H9 (cell line): ENCODE measurements around the gene TM9SF2. TPM values are rescaled to one million over a fixed set of nuclear protein-coding genes. Genes with fewer than 3 reads are reported as not detected.
A peak's percentile ranks its signal among the peaks of the same experiment; 100 is the strongest.

Experiments used
- DNase-seq: peaks from one replicate; pipeline ENCODE4 v3.0.0-alpha.2; 2017
- H2AFZ ChIP-seq: one replicate; pipeline ENCODE4 v1.6.1; 2013; ENCODE audit warnings: mild to moderate bottlenecking, low read length, control low read depth, moderate library complexity
- H2AK5ac ChIP-seq: 2 replicates; pipeline ENCODE4 v1.6.1; 2013; ENCODE audit warnings: low read length, control low read depth, mixed read lengths; ENCODE audit not compliant: insufficient read length
- H2BK120ac ChIP-seq: one replicate; pipeline ENCODE4 v1.6.1; 2013; ENCODE audit warnings: low read depth, mild to moderate bottlenecking, low read length, control low read depth, inconsistent platforms; ENCODE audit not compliant: poor library complexity, severe bottlenecking
- H2BK12ac ChIP-seq: 2 replicates; pipeline ENCODE4 v1.6.1; 2013; ENCODE audit warnings: low read length, control low read depth, mixed read lengths, low read depth; ENCODE audit not compliant: insufficient read length
- H2BK15ac ChIP-seq: 2 replicates; pipeline ENCODE4 v1.6.1; 2013; ENCODE audit warnings: low read depth, low read length, control low read depth
- H2BK20ac ChIP-seq: one replicate; pipeline ENCODE4 v1.6.1; 2013; ENCODE audit warnings: low read depth, mild to moderate bottlenecking, low read length, control low read depth, inconsistent platforms; ENCODE audit not compliant: poor library complexity, severe bottlenecking
- H2BK5ac ChIP-seq: 2 replicates; pipeline ENCODE4 v1.6.1; 2013; ENCODE audit warnings: low read length, control low read depth, mixed read lengths; ENCODE audit not compliant: insufficient read length
- H3K14ac ChIP-seq: 2 replicates; pipeline ENCODE4 v1.6.1; 2013; ENCODE audit warnings: low read length, control low read depth; ENCODE audit not compliant: insufficient read depth
- H3K18ac ChIP-seq: 2 replicates; pipeline ENCODE4 v1.6.1; 2013; ENCODE audit warnings: low read depth, mild to moderate bottlenecking, mixed read lengths, low read length, control low read depth; ENCODE audit not compliant: insufficient read length
- H3K23ac ChIP-seq: 2 replicates; pipeline ENCODE4 v1.6.1; 2013; ENCODE audit warnings: low read length, control low read depth, mixed read lengths, low read depth; ENCODE audit not compliant: insufficient read length
- H3K23me2 ChIP-seq: 2 replicates; pipeline ENCODE4 v1.6.1; 2013; ENCODE audit warnings: low read depth, mild to moderate bottlenecking, mixed read lengths, low read length, control low read depth; ENCODE audit not compliant: insufficient read length, poor library complexity, severe bottlenecking
- H3K27ac ChIP-seq: 2 replicates; pipeline ENCODE4 v1.5.1; 2013; ENCODE audit warnings: low read length, control low read depth, mixed read lengths, low read depth; ENCODE audit not compliant: insufficient read length
- H3K27me3 ChIP-seq: 2 replicates; pipeline ENCODE4 v1.6.1; 2013; ENCODE audit warnings: low read length, control low read depth, inconsistent platforms; ENCODE audit not compliant: insufficient read depth
- H3K4ac ChIP-seq: 2 replicates; pipeline ENCODE4 v1.6.1; 2013; ENCODE audit warnings: low read depth, mild to moderate bottlenecking, control low read depth, inconsistent platforms, low read length, moderate library complexity
- H3K4me1 ChIP-seq: 2 replicates; pipeline ENCODE4 v1.6.1; 2013; ENCODE audit warnings: low read length, control low read depth, inconsistent platforms; ENCODE audit not compliant: insufficient read depth
- H3K4me2 ChIP-seq: 2 replicates; pipeline ENCODE4 v1.6.1; 2013; ENCODE audit warnings: low read length, control low read depth, mixed read lengths; ENCODE audit not compliant: insufficient read length, insufficient read depth
- H3K56ac ChIP-seq: 2 replicates; pipeline ENCODE4 v1.6.1; 2013; ENCODE audit warnings: low read depth, mild to moderate bottlenecking, mixed read lengths, low read length, control low read depth; ENCODE audit not compliant: insufficient read length
- H3K79me1 ChIP-seq: 2 replicates; pipeline ENCODE4 v1.6.1; 2013; ENCODE audit warnings: low read depth, mild to moderate bottlenecking, moderate library complexity, low read length, control low read depth, inconsistent platforms; ENCODE audit not compliant: insufficient read depth, poor library complexity, severe bottlenecking
- H3K79me2 ChIP-seq: 2 replicates; pipeline ENCODE4 v1.6.1; 2013; ENCODE audit warnings: low read length, control low read depth, inconsistent platforms; ENCODE audit not compliant: insufficient read depth
- H3K9ac ChIP-seq: 2 replicates; pipeline ENCODE4 v1.6.1; 2013; ENCODE audit warnings: low read length, control low read depth, mixed read lengths; ENCODE audit not compliant: insufficient read length; ENCODE audit errors: extremely low read depth
- H3K9me3 ChIP-seq: one replicate; pipeline ENCODE4 v1.6.1; 2013; ENCODE audit warnings: low read depth, low read length, inconsistent platforms; ENCODE audit not compliant: control insufficient read depth
- H3T11ph ChIP-seq: one replicate; pipeline ENCODE4 v1.6.1; 2013; ENCODE audit warnings: mild to moderate bottlenecking, low read length, control low read depth, inconsistent platforms
- H4K20me1 ChIP-seq: one replicate; pipeline ENCODE4 v1.6.1; 2013; ENCODE audit not compliant: control insufficient read depth, insufficient read length, insufficient read depth
- H4K5ac ChIP-seq: 2 replicates; pipeline ENCODE4 v1.6.1; 2013; ENCODE audit warnings: low read depth, mild to moderate bottlenecking, mixed read lengths, low read length, control low read depth; ENCODE audit not compliant: insufficient read length
- H4K8ac ChIP-seq: replicated peaks from 2 replicates; pipeline ENCODE4 v1.6.1; 2013; ENCODE audit warnings: low read length, control low read depth, mixed read lengths, low read depth; ENCODE audit not compliant: insufficient read length
- H4K91ac ChIP-seq: 2 replicates; pipeline ENCODE4 v1.6.1; 2013; ENCODE audit warnings: low read depth, mild to moderate bottlenecking, moderate library complexity, mixed read lengths, low read length, control low read depth; ENCODE audit not compliant: insufficient read length
- H3K27ac Mint-ChIP-seq, 3 experiments: 2 replicates in 2 of 3; 3 replicates in 1 of 3; pipeline ENCODE4 v1.8.0; 2020 to 2021; ENCODE audit warnings: mixed read lengths in 3 of 3, mild to moderate bottlenecking in 1 of 3, moderate library complexity in 1 of 3
- H3K27me3 Mint-ChIP-seq: 2 replicates; pipeline ENCODE4 v1.8.0; 2021; ENCODE audit warnings: low read depth, mild to moderate bottlenecking, moderate library complexity, mixed read lengths
- H3K36me3 Mint-ChIP-seq, 3 experiments: 2 replicates in 2 of 3; 3 replicates in 1 of 3; pipeline ENCODE4 v1.8.0; 2020 to 2021; ENCODE audit warnings: low read depth in 3 of 3, mixed read lengths in 3 of 3; ENCODE audit not compliant: insufficient read depth in 1 of 3
- H3K4me1 Mint-ChIP-seq, 2 experiments: 2 replicates each; pipeline ENCODE4 v1.8.0; 2020; ENCODE audit warnings: mixed read lengths in 2 of 2
- H3K4me3 Mint-ChIP-seq, 2 experiments: 2 replicates in 1 of 2; 3 replicates in 1 of 2; pipeline ENCODE4 v1.8.0; 2020 to 2021; ENCODE audit warnings: mild to moderate bottlenecking in 2 of 2, mixed read lengths in 2 of 2, moderate library complexity in 1 of 2
- H3K9me3 Mint-ChIP-seq, 2 experiments: 2 replicates in 1 of 2; 3 replicates in 1 of 2; pipeline ENCODE4 v1.8.0; 2020; ENCODE audit warnings: mild to moderate bottlenecking in 2 of 2, mixed read lengths in 2 of 2, moderate library complexity in 1 of 2
- CTCF ChIP-seq: fragments of 200-600 bp; sonication (generic); conservative IDR thresholded peaks from 3 replicates; pipeline ENCODE4 v1.8.0; 2021; ENCODE audit warnings: antibody characterized with exemption, mild to moderate bottlenecking
- WGBS: extraction: QIAGEN DNeasy Blood & Tissue Kit; methylation state at CpG from one replicate; pipeline ENCODE4 v1.1.7; 2013; ENCODE audit warnings: missing lambda C conversion rate, low lambda C conversion rate, mixed read lengths; ENCODE audit not compliant: insufficient read length; ENCODE audit errors: extremely low coverage; 5-methylcytosine and 5-hydroxymethylcytosine counted together
- total RNA-seq: library from RNA; stranded (reverse); gene quantifications from 2 replicates; pipeline ENCODE4 v1.2.1, GENCODE V29; 2021

The TM9SF2 gene
- total RNA-seq, 1 experiment from 2014 or later = 86.1 TPM

GRCh38 chr13:99546878-99547277, 45.6 kb downstream of the TM9SF2 start:
- H3K9me3 Mint-ChIP-seq = no peaks in the 10 kb centered on the region
- no peak overlapping the region for H4K8ac ChIP-seq
- H3K4me1 ChIP-seq = no peaks in the 10 kb centered on the region
- H3T11ph ChIP-seq = no peak overlapping the region
- H2BK12ac ChIP-seq = no peak overlapping the region
- no peak overlapping the region for H3K27ac ChIP-seq
- H4K91ac ChIP-seq = no peak overlapping the region
- no peaks in the 10 kb centered on the region for H3K9me3 ChIP-seq
- H4K20me1 ChIP-seq = no peaks in the 10 kb centered on the region
- H2BK120ac ChIP-seq = no peak overlapping the region
- no peaks in the 10 kb centered on the region for H3K27me3 ChIP-seq
- H3K79me2 ChIP-seq = no peaks in the 10 kb centered on the region
- no peak overlapping the region for H3K18ac ChIP-seq
- H3K4me1 Mint-ChIP-seq = no peaks in the 10 kb centered on the region
- no peak overlapping the region for H3K4me2 ChIP-seq
- no peaks in the 10 kb centered on the region for H3K23me2 ChIP-seq
- H2AK5ac ChIP-seq = no peak overlapping the region
- H4K5ac ChIP-seq = no peak overlapping the region
- no peak overlapping the region for H2BK5ac ChIP-seq
- peaks cover 24 to 73% (median 57%) of the 10 kb centered on the region in 3 experiments for H3K36me3 Mint-ChIP-seq
- no peak overlapping the region for H2BK20ac ChIP-seq
- no peak for TF ChIP-seq CTCF
- DNase-seq = no peak
- H3K14ac ChIP-seq = no peak overlapping the region
- no peak overlapping the region for H3K4me3 Mint-ChIP-seq
- no peaks in the 10 kb centered on the region for H3K79me1 ChIP-seq
- H2BK15ac ChIP-seq = no peak overlapping the region
- H3K4ac ChIP-seq = no peak overlapping the region
- no peak overlapping the region for H2AFZ ChIP-seq
- H3K56ac ChIP-seq = no peak overlapping the region
- no CpG with 5 or more reads among the region's 7 CpGs for WGBS
- H3K27ac Mint-ChIP-seq = peak overlapping the region in 2 of 3 experiments; percentile 43 to 62; a peak in 2 of 7 replicates
- H3K9ac ChIP-seq = no peak overlapping the region
- no peaks in the 10 kb centered on the region for H3K27me3 Mint-ChIP-seq
- no peak overlapping the region for H3K23ac ChIP-seq
